Smooth muscle cell (in vitro differentiated cells): Measurements from ENCODE around the gene HRH1. TPM values are rescaled to one million over a fixed set of nuclear protein-coding genes. Genes with fewer than 3 reads are reported as not detected.

Source experiments
- DNase-seq: peaks from one replicate; lab custom pipeline; 2025; ENCODE audit not compliant: unreplicated experiment; lab: John Stamatoyannopoulos, UW
- H2AFZ ChIP-seq: fragments of 200-600 bp; sonication (generic); 2 replicates; pipeline ENCODE4 v1.6.0; 2016; ENCODE audit warnings: antibody characterized with exemption, low read depth, mild to moderate bottlenecking
- H3F3A ChIP-seq: fragments of 200-600 bp; sonication (generic); 2 replicates; pipeline ENCODE4 v1.6.0; 2017; ENCODE audit warnings: antibody characterized with exemption, low read depth
- H3K27ac ChIP-seq: fragments of 200-600 bp; sonication (generic); 2 replicates; pipeline ENCODE4 v1.5.1; 2016; ENCODE audit warnings: low read depth, mild to moderate bottlenecking
- H3K27me3 ChIP-seq: fragments of 200-600 bp; sonication (generic); 2 replicates; pipeline ENCODE4 v1.6.1; 2016; ENCODE audit warnings: low read depth, mild to moderate bottlenecking
- H3K36me3 ChIP-seq: fragments of 200-600 bp; sonication (generic); 2 replicates; pipeline ENCODE4 v1.5.1; 2016; ENCODE audit warnings: low read depth
- H3K4me1 ChIP-seq: fragments of 200-600 bp; sonication (generic); 2 replicates; pipeline ENCODE4 v1.5.1; 2016; ENCODE audit warnings: low read depth
- H3K4me2 ChIP-seq: fragments of 200-600 bp; sonication (generic); 2 replicates; pipeline ENCODE4 v1.6.0; 2016; ENCODE audit warnings: mild to moderate bottlenecking
- H3K4me3 ChIP-seq: fragments of 200-600 bp; sonication (generic); 2 replicates; pipeline ENCODE4 v1.5.1; 2016; ENCODE audit warnings: mild to moderate bottlenecking
- H3K79me2 ChIP-seq: fragments of 200-600 bp; sonication (generic); 2 replicates; pipeline ENCODE4 v1.6.0; 2016; ENCODE audit warnings: low read depth, mild to moderate bottlenecking
- H3K9ac ChIP-seq: fragments of 200-600 bp; sonication (generic); 2 replicates; pipeline ENCODE4 v1.6.0; 2016; ENCODE audit warnings: low read depth
- H3K9me3 ChIP-seq: fragments of 200-600 bp; sonication (generic); replicated peaks from 2 replicates; pipeline ENCODE4 v1.5.1; 2016; ENCODE audit warnings: low read depth
- H4K20me1 ChIP-seq: fragments of 200-600 bp; sonication (generic); 2 replicates; pipeline ENCODE4 v1.6.0; 2016; ENCODE audit warnings: low read depth
- WGBS: methylation state at CpG from one replicate; pipeline ENCODE4 v1.1.7; 2016; ENCODE audit warnings: low lambda C conversion rate; 5-methylcytosine and 5-hydroxymethylcytosine counted together
- polyA plus RNA-seq: library from polyadenylated mRNA; unstranded; fragments of >200 nt; fragmentation: Nextera tagmentation; extraction: Ambion mirVana; gene quantifications from 2 replicates; pipeline ENCODE4 v1.2.1, GENCODE V29; 2016
- total RNA-seq: library from RNA; depleted of rRNA; stranded (reverse); fragments of >200 nt; gene quantifications from 2 replicates; pipeline ENCODE4 v1.2.3, GENCODE V29; 2014
- TF ChIP-seq, protein P1 (sequence below): fragments of 200-600 bp; sonication (generic); IDR thresholded peaks from 2 replicates; pipeline ENCODE4 v1.5.1; 2017; ENCODE audit warnings: borderline replicate concordance, mild to moderate bottlenecking, antibody characterized with exemption; ENCODE audit not compliant: insufficient read depth, poor library complexity, severe bottlenecking

Gene HRH1
- total and polyA plus RNA-seq, 2 experiments from 2014 or later = 7.3 to 9.9 TPM

- H3K4me3 ChIP-seq = no peak overlapping the region
- H4K20me1 ChIP-seq = no peaks in the 10 kb centered on the region
- no peaks in the 10 kb centered on the region for H3K4me1 ChIP-seq
- H3K9ac ChIP-seq = no peak overlapping the region
- no peak overlapping the region for H2AFZ ChIP-seq
- TF ChIP-seq, protein P1, sequence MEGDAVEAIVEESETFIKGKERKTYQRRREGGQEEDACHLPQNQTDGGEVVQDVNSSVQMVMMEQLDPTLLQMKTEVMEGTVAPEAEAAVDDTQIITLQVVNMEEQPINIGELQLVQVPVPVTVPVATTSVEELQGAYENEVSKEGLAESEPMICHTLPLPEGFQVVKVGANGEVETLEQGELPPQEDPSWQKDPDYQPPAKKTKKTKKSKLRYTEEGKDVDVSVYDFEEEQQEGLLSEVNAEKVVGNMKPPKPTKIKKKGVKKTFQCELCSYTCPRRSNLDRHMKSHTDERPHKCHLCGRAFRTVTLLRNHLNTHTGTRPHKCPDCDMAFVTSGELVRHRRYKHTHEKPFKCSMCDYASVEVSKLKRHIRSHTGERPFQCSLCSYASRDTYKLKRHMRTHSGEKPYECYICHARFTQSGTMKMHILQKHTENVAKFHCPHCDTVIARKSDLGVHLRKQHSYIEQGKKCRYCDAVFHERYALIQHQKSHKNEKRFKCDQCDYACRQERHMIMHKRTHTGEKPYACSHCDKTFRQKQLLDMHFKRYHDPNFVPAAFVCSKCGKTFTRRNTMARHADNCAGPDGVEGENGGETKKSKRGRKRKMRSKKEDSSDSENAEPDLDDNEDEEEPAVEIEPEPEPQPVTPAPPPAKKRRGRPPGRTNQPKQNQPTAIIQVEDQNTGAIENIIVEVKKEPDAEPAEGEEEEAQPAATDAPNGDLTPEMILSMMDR = no peak
- WGBS = 95% methylated on average over 3 of the region's 3 CpGs
- no peaks in the 10 kb centered on the region for H3F3A ChIP-seq
- no peak for DNase-seq
- no peaks in the 10 kb centered on the region for H3K79me2 ChIP-seq
- H3K9me3 ChIP-seq = no peaks in the 10 kb centered on the region
- no peak overlapping the region for H3K4me2 ChIP-seq
- H3K27ac ChIP-seq = no peak overlapping the region
- H3K36me3 ChIP-seq = no peaks in the 10 kb centered on the region
- no peaks in the 10 kb centered on the region for H3K27me3 ChIP-seq
Measured at GRCh38 chr3:11185144-11185543, 30.9 kb downstream of the HRH1 start.

DNA sequence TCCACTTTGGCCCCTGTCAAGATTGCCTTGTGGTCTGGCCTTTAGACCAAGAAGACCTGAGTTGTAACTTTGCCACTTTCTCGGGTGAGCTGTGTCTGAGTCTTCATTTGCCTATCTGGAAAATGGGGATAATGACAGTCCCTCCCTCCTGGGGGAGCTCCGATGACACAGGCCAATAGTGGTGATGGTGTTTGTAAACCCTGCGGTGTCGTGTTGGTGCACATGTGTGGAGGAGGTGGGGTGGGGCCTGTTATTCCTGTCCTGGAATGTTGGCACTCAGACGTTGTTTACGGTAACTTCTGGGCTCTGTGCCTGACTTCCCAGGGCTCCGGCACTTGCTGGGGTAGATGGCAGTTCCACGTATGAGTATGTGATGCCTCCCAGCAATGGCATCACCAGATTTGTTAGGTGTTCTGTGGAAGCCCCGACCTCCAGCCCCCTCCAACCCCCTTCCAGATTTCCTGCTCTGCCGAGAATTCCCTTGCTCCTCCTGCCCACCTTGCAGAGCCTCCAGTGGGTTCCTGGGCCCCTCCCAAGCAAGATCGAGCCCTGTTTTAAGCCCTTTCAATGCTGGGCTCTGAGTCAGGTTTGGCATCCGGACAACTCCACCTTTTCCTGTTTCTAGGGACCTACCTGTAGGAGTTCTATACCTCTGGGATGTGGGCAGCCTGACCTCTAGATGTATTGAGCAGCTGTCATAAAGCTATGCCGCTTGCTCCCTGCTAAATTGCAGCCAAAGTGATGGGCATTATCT lies 31.4 kb downstream of the HRH1 start:
- no peak overlapping the region for H3K4me3 ChIP-seq

GRCh38 chr3:11186318-11186692 lies 32.0 kb downstream of the HRH1 start:
- no peak overlapping the region for H3K27ac ChIP-seq
- H3K9me3 ChIP-seq = no peaks in the 10 kb centered on the region
- H3K27me3 ChIP-seq = no peaks in the 10 kb centered on the region
- no peaks in the 10 kb centered on the region for H3K79me2 ChIP-seq
- no peaks in the 10 kb centered on the region for H3F3A ChIP-seq
- no peak overlapping the region for H3K9ac ChIP-seq
- TF ChIP-seq, protein P1 = no peak
- H3K4me1 ChIP-seq = no peaks in the 10 kb centered on the region
- 89% methylated on average over 1 of the region's 1 CpG for WGBS
- H2AFZ ChIP-seq = no peak overlapping the region
- no peak overlapping the region for H3K4me3 ChIP-seq
- H3K36me3 ChIP-seq = no peaks in the 10 kb centered on the region
- DNase-seq = no peak
- H3K4me2 ChIP-seq = no peak overlapping the region
- no peaks in the 10 kb centered on the region for H4K20me1 ChIP-seq

More for the DNA sequence above, 31.4 kb downstream of the HRH1 start:
- TF ChIP-seq, protein P1 = no peak
- H3K9me3 ChIP-seq = no peaks in the 10 kb centered on the region
- no peaks in the 10 kb centered on the region for H3K4me1 ChIP-seq
- H3K36me3 ChIP-seq = no peaks in the 10 kb centered on the region
- 65% methylated on average over 11 of the region's 13 CpGs for WGBS
- no peak overlapping the region for H3K27ac ChIP-seq
- no peak overlapping the region for H3K4me2 ChIP-seq
- H3K79me2 ChIP-seq = no peaks in the 10 kb centered on the region
- no peaks in the 10 kb centered on the region for H4K20me1 ChIP-seq
- no peaks in the 10 kb centered on the region for H3K27me3 ChIP-seq
- H3F3A ChIP-seq = no peaks in the 10 kb centered on the region
- no peak overlapping the region for H3K9ac ChIP-seq
- no peak overlapping the region for H2AFZ ChIP-seq
- no peak for DNase-seq

DNA sequence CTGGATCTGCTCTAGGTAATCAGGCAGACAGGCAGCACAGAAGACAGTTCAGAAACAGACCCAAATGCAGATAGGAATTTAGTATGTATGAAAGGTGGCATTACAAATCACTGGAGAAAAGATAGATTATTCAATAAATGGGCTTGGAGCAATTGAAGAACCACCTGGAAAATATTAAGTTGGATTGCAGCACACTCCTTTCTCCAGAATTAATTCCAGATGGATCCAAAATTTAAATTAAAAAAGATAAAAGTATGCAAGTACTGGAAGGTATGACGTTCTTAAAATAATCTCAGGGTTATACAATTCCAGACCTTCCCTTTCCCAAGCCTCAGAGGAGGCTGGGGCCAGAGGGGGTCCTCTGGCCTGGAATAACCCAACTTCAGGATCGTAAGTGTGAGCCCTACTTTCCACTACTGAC lies 32.5 kb downstream of the HRH1 start:
- Histone ChIP-seq H3K27me3 (no peaks in the 10 kb centered on the region), H3K4me1 (no peaks in the 10 kb centered on the region), H2AFZ (no peak overlapping the region), H4K20me1 (no peaks in the 10 kb centered on the region), H3K79me2 (no peaks in the 10 kb centered on the region), H3K9ac (no peak overlapping the region), H3K36me3 (no peaks in the 10 kb centered on the region), H3K4me3 (no peak overlapping the region), H3F3A (no peaks in the 10 kb centered on the region), H3K9me3 (no peaks in the 10 kb centered on the region), H3K27ac (no peak overlapping the region), H3K4me2 (no peak overlapping the region)
- whole genome bisulfite sequencing = 66% methylated on average over 2 of the region's 2 CpGs
- TF ChIP-seq, protein P1 = no peak
- DNase-seq = no peak
